Breast epithelium (tissue), 4 donors: ENCODE results near the gene KSR2. TPM values are rescaled to one million over a fixed set of nuclear protein-coding genes. Genes with fewer than 3 reads are reported as not detected.
A peak's percentile ranks its signal among the peaks of the same experiment; 100 is the strongest.

ENCODE experiments used
- DNase-seq, 2 donors: peaks; one replicate each; pipeline ENCODE4 v3.0.0-alpha.2; 2019; ENCODE audit warnings: low spot score in 2 of 2
- H3K27ac ChIP-seq, 2 donors: fragments of 200-600 bp; sonication (generic) in 1 of 2; one replicate each; pipeline ENCODE4 v1.5.1; 2016 to 2019; ENCODE audit warnings: mild to moderate bottlenecking in 1 of 2
- H3K27me3 ChIP-seq, 2 donors: fragments of 200-600 bp; sonication (generic) in 1 of 2; one replicate each; pipeline versions ENCODE4 v1.5.1 to v1.6.0; 2017 to 2019; ENCODE audit warnings: control low read depth in 1 of 2, mild to moderate bottlenecking in 1 of 2
- H3K36me3 ChIP-seq: fragments of 200-600 bp; one replicate; pipeline ENCODE4 v1.5.1; 2019
- H3K4me1 ChIP-seq, 2 donors: fragments of 200-600 bp; sonication (generic); one replicate each; pipeline ENCODE4 v1.5.1; 2016 to 2019; ENCODE audit warnings: control low read depth in 1 of 2
- H3K4me3 ChIP-seq, 3 donors: fragments of 200-600 bp; sonication (generic); 1 replicate in 2 of 3; 2 replicates in 1 of 3; pipeline ENCODE4 v1.5.1; 2016 to 2019; ENCODE audit warnings: mild to moderate bottlenecking in 3 of 3, moderate library complexity in 2 of 3
- H3K9me3 ChIP-seq, 2 donors: fragments of 200-600 bp; sonication (generic) in 1 of 2; one replicate each; pipeline ENCODE4 v1.5.1; 2016 to 2019; ENCODE audit warnings: control low read depth in 1 of 2
- POLR2A ChIP-seq: fragments of 450-650 bp; IDR thresholded peaks from one replicate; pipeline ENCODE4 v1.6.1; 2016; ENCODE audit warnings: antibody characterized with exemption, mild to moderate bottlenecking, moderate library complexity
- POLR2AphosphoS5 ChIP-seq, 3 donors: sonication (generic); formaldehyde crosslinking; IDR thresholded peaks; one replicate each; pipeline ENCODE4 v1.6.1; 2017; ENCODE audit warnings: antibody characterized with exemption in 3 of 3
- intact Hi-C: fragments of 100-400 bp; cut with DNase I; formaldehyde crosslinking; loops from one replicate; pipeline ENCODE4 v1.15.1; 2023; ENCODE audit warnings: low total_unique reads
- total RNA-seq, 3 donors: library from RNA; depleted of rRNA; stranded (reverse); fragments of >200 nt; gene quantifications; one replicate each; pipeline ENCODE4 v1.1.0, GENCODE V29; 2016
- TF ChIP-seq, protein P1 (sequence below), 3 donors: fragments of 450-650 bp; IDR thresholded peaks; one replicate each; pipeline ENCODE4 v1.5.1; 2016 to 2017; ENCODE audit warnings: antibody characterized with exemption in 3 of 3, mild to moderate bottlenecking in 3 of 3, moderate library complexity in 3 of 3

The KSR2 gene
- total RNA-seq, 3 donors from 2014 or later, result under 0.01 to 1.9 (median 0.33) TPM

DNA sequence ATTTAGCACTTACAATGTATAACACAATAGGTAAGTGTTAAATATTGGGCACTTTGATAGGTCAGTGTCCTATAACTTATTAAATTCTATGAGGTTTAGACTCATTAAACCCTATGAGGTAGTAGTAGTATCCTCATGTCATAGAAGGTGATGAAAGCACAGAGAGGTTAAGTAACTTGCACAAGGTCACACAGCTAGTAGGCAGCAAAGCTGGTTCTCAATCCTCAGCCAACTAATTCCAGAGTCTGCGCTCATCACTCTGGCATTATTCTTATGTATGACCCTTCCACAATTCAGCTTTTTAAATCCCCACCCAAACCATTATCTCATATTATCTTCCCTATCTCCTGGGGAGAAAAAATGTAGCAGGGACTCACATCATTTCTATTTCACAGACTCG is 141.1 kb downstream of the KSR2 start:
- no peaks in the 10 kb centered on the region for H3K36me3 ChIP-seq
- DNase-seq, result no peak
- H3K27me3 ChIP-seq, result no peaks in the 10 kb centered on the region
- intact Hi-C loops, result no loop called here
- TF ChIP-seq POLR2A (no peak), POLR2AphosphoS5 (IDR thresholded peaks at IDR 0.05) (no peak)
- TF ChIP-seq, protein P1, sequence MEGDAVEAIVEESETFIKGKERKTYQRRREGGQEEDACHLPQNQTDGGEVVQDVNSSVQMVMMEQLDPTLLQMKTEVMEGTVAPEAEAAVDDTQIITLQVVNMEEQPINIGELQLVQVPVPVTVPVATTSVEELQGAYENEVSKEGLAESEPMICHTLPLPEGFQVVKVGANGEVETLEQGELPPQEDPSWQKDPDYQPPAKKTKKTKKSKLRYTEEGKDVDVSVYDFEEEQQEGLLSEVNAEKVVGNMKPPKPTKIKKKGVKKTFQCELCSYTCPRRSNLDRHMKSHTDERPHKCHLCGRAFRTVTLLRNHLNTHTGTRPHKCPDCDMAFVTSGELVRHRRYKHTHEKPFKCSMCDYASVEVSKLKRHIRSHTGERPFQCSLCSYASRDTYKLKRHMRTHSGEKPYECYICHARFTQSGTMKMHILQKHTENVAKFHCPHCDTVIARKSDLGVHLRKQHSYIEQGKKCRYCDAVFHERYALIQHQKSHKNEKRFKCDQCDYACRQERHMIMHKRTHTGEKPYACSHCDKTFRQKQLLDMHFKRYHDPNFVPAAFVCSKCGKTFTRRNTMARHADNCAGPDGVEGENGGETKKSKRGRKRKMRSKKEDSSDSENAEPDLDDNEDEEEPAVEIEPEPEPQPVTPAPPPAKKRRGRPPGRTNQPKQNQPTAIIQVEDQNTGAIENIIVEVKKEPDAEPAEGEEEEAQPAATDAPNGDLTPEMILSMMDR (IDR thresholded peaks at IDR 0.05), result no peak
- H3K9me3 ChIP-seq, result peaks cover 11 to 17% of the 10 kb centered on the region in 2 donors
- no peak overlapping the region for H3K4me3 ChIP-seq
- no peak overlapping the region for H3K27ac ChIP-seq
- H3K4me1 ChIP-seq, result no peaks in the 10 kb centered on the region

DNA sequence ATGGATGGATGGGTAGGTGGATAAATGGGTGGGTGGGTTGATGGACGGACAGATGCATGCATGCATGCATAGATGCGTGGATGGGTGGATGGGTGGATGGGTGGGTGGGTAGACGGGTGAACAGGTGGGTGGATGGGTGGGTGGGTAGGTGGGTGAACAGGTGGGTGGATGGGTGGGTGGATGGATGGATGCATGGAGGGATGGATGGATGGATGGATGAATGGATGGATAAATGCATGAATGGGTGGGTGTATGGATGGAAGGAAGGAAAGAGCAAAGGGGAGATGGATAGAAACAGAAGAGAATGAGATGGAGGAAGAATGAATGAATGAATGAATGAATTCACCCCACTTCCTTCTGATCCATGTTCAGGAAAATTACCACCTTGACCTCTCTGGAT is 143.0 kb downstream of the KSR2 start:
- H3K36me3 ChIP-seq, result no peaks in the 10 kb centered on the region
- intact Hi-C loops, result no loop called here
- H3K4me3 ChIP-seq, result no peak overlapping the region
- no peaks in the 10 kb centered on the region for H3K27me3 ChIP-seq
- TF ChIP-seq, protein P1 (IDR thresholded peaks at IDR 0.05), result no peak
- TF ChIP-seq POLR2AphosphoS5 (IDR thresholded peaks at IDR 0.05) (no peak), POLR2A (no peak)
- peaks cover 11 to 17% of the 10 kb centered on the region in 2 donors for H3K9me3 ChIP-seq
- H3K27ac ChIP-seq, result no peak overlapping the region
- no peak for DNase-seq
- no peaks in the 10 kb centered on the region for H3K4me1 ChIP-seq

DNA sequence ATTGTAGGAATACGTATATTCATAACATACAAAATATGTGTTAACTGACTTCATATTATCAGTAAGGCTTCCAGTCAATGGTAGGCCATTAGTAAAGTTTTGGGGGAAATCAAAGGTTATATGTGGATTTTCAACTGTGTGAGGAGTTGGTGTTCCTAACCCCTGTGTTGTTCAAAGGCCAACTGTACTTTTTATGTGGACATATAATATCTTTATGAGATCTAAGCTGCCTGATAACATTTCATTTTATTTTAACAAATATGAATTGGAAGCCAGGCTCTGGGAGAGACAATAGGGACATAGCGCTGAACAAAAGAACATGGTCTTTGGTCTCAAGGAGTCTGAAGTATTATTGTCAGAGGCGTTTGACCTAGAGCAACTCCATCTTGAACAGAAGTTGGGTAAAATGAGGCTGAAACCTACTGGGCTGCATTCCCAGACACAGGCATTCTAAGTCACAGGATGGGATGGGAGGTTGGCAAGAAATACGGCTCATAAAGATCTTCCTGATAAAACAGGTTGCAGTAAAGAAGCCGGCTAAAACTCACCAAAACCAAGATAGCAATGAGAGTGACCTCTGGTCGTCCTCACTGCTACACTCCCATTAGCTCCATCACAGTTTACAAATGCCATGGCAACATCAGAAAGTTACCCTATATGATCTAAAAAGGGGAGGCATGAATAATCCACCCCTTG is 147.2 kb downstream of the KSR2 start:
- Histone ChIP-seq H3K36me3 (no peaks in the 10 kb centered on the region), H3K4me3 (no peak overlapping the region), H3K27me3 (no peaks in the 10 kb centered on the region), H3K4me1 (no peaks in the 10 kb centered on the region), H3K9me3 (no peaks in the 10 kb centered on the region), H3K27ac (no peak overlapping the region)
- DNase-seq, result no peak
- TF ChIP-seq, protein P1 (IDR thresholded peaks at IDR 0.05), result no peak
- no peak for TF ChIP-seq POLR2A
- TF ChIP-seq POLR2AphosphoS5 (IDR thresholded peaks at IDR 0.05), result no peak
- intact Hi-C loops, result no loop called here

DNA sequence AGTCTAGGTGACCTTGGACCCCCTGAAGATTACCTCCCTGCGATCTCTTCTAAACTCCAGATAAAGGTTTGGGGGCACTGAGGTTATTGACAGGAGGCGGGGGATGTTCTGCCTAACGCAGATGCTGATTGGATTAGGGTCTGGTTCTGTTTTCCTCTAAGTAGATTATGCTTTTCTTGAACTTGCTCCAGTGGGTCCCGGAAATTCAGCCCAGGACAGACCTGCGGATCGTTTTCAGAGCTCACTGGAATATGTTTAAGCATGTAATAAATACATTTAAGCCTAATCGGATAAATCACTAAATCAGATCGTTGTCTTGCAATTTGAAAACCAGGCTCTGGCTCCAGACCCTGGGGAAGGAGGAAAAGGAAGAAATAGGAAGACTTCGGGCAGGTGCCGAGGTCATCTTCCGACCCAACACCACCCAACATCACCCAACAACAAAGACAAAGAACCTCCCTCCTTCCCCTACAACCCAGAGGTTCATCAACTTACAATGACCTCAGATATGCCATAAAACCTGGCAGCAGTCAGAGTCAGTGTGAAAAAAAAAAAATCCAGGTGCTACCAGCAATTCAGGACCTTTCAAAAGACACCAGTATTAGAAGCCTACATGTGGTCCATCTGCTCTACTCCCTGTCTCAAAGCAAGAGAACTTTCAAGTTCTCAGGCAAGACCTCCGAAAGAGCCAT is 148.4 kb downstream of the KSR2 start:
- H3K9me3 ChIP-seq, result peaks cover 0 to under 1% of the 10 kb centered on the region in 2 donors
- intact Hi-C loops, result no loop called here
- H3K4me3 ChIP-seq, result no peak overlapping the region
- H3K36me3 ChIP-seq, result no peaks in the 10 kb centered on the region
- H3K27ac ChIP-seq, result no peak overlapping the region
- H3K4me1 ChIP-seq, result no peaks in the 10 kb centered on the region
- no peaks in the 10 kb centered on the region for H3K27me3 ChIP-seq
- DNase-seq, result no peak
- TF ChIP-seq POLR2A (no peak), POLR2AphosphoS5 (IDR thresholded peaks at IDR 0.05) (no peak)
- TF ChIP-seq, protein P1 (IDR thresholded peaks at IDR 0.05), result no peak

DNA sequence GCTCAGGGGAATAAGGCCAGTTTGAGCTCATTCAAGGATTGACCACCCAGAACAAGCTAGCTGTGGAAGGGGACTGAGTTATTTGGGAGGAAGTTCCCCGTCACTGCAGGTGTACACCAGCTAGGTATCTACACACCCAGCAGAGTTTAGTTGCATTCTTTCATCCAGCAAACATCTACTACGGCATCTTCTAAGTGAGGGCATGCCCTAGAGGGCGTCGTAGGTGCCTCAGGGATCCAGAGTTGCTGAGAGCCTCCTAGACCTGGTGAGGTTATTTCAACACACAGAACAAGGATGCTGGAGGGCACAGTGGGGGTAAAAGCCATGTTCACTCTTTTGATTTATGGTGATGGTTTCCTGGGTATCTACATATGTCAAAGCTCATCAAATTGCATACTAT is 149.6 kb downstream of the KSR2 start:
- Histone ChIP-seq H3K9me3 (peaks cover 0 to 10% of the 10 kb centered on the region in 2 donors), H3K36me3 (no peaks in the 10 kb centered on the region), H3K4me3 (no peak overlapping the region), H3K4me1 (no peaks in the 10 kb centered on the region), H3K27ac (peak overlapping the region in 1 of 2 donors; percentile 17), H3K27me3 (no peaks in the 10 kb centered on the region)
- TF ChIP-seq POLR2A (no peak), POLR2AphosphoS5 (IDR thresholded peaks at IDR 0.05) (no peak)
- TF ChIP-seq, protein P1 (IDR thresholded peaks at IDR 0.05), result no peak
- intact Hi-C loops, result no loop called here
- DNase-seq, result no peak
